SK-N-SH treated with all-trans-retinoic acid at 6 μM for 48 hours (cell line): ENCODE results near the gene KIF1A.

Source experiments
- ATAC-seq: fragments of 200-7000 bp; cut with Tn5 transposase; 3 replicates; pipeline ENCODE4 v1.9.1; 2020; ENCODE audit warnings: mild to moderate bottlenecking, moderate library complexity
- CREB5 ChIP-seq: fragments of 250-450 bp; sonication (Bioruptor Pico); IDR thresholded peaks from 2 replicates; pipeline ENCODE4 v1.5.1; 2020; ENCODE audit warnings: low read depth, mild to moderate bottlenecking, moderate library complexity
- CSDC2 ChIP-seq: fragments of 250-450 bp; sonication (Bioruptor Pico); IDR thresholded peaks from 2 replicates; pipeline ENCODE4 v1.5.0; 2020; ENCODE audit warnings: mild to moderate bottlenecking, moderate library complexity
- CSRNP3 ChIP-seq: fragments of 250-450 bp; sonication (Bioruptor Pico); IDR thresholded peaks from 2 replicates; pipeline ENCODE4 v1.5.1; 2021; ENCODE audit warnings: mild to moderate bottlenecking, moderate library complexity
- ESRRG ChIP-seq: fragments of 250-450 bp; sonication (Bioruptor Pico); IDR thresholded peaks from 2 replicates; pipeline ENCODE4 v1.6.1; 2021; ENCODE audit warnings: mild to moderate bottlenecking
- GLIS3 ChIP-seq: fragments of 250-450 bp; sonication (Bioruptor Pico); IDR thresholded peaks from 2 replicates; pipeline ENCODE4 v1.5.0; 2020; ENCODE audit warnings: mild to moderate bottlenecking, moderate library complexity
- ISL1 ChIP-seq: fragments of 250-450 bp; sonication (Bioruptor Pico); IDR thresholded peaks from 2 replicates; pipeline ENCODE4 v2.1.2; 2022; ENCODE audit warnings: mild to moderate bottlenecking, moderate library complexity
- PATZ1 ChIP-seq: fragments of 250-450 bp; sonication (Bioruptor Pico); IDR thresholded peaks from 2 replicates; pipeline ENCODE4 v1.8.0; 2020; ENCODE audit warnings: mild to moderate bottlenecking, moderate library complexity, borderline replicate concordance
- POU6F1 ChIP-seq: fragments of 250-450 bp; sonication (Bioruptor Pico); IDR thresholded peaks from 2 replicates; pipeline ENCODE4 v1.8.0; 2021; ENCODE audit warnings: low read depth, mild to moderate bottlenecking, moderate library complexity, borderline replicate concordance
- PPARA ChIP-seq: fragments of 250-450 bp; sonication (Bioruptor Pico); IDR thresholded peaks from 2 replicates; pipeline ENCODE4 v1.5.0; 2020; ENCODE audit warnings: mild to moderate bottlenecking, borderline replicate concordance
- RARB ChIP-seq: fragments of 250-450 bp; sonication (Bioruptor Pico); IDR thresholded peaks from 2 replicates; pipeline ENCODE4 v1.8.0; 2021; ENCODE audit warnings: mild to moderate bottlenecking, moderate library complexity
- SNAI2 ChIP-seq: fragments of 250-450 bp; sonication (Bioruptor Pico); IDR thresholded peaks from 2 replicates; pipeline ENCODE4 v1.5.0; 2020; ENCODE audit warnings: mild to moderate bottlenecking, moderate library complexity
- TSHZ2 ChIP-seq: fragments of 250-450 bp; sonication (Bioruptor Pico); IDR thresholded peaks from 2 replicates; pipeline ENCODE4 v1.5.0; 2020; ENCODE audit warnings: mild to moderate bottlenecking, moderate library complexity
- ZC3H10 ChIP-seq: fragments of 250-450 bp; sonication (Bioruptor Pico); IDR thresholded peaks from 2 replicates; pipeline ENCODE4 v1.5.1; 2021; ENCODE audit warnings: mild to moderate bottlenecking, moderate library complexity
- ZFP30 ChIP-seq: fragments of 450-650 bp; formaldehyde crosslinking; IDR thresholded peaks from 2 replicates; pipeline ENCODE4 v1.5.0; 2022; ENCODE audit warnings: mild to moderate bottlenecking, moderate library complexity
- ZNF565 ChIP-seq: fragments of 450-650 bp; formaldehyde crosslinking; conservative IDR thresholded peaks from 2 replicates; pipeline ENCODE4 v1.5.0; 2020; ENCODE audit warnings: low read depth, mild to moderate bottlenecking, moderate library complexity

The KIF1A gene

GRCh38 chr2:240815761-240816583 is 4.0 kb downstream of the KIF1A start:
- no peak for ATAC-seq
- no peak for TF ChIP-seq POU6F1
- no peak for TF ChIP-seq ISL1 (CRISPR knock-in tag)
- no peak for TF ChIP-seq CSDC2
- TF ChIP-seq PPARA (CRISPR knock-in tag) = no peak
- TF ChIP-seq PATZ1 (CRISPR knock-in tag) = no peak
- no peak for TF ChIP-seq GLIS3
- no peak for TF ChIP-seq SNAI2 (CRISPR knock-in tag)
- TF ChIP-seq ZFP30 (CRISPR knock-in tag) = no peak

GRCh38 chr2:240814946-240815760 is 4.9 kb downstream of the KIF1A start:
- ATAC-seq = no peak
- TF ChIP-seq CSDC2 (no peak), RARB (no peak)

GRCh38 chr2:240814280-240814679 is 5.7 kb downstream of the KIF1A start:
- no peak for TF ChIP-seq RARB
- TF ChIP-seq ESRRG = no peak
- no peak for TF ChIP-seq PPARA (CRISPR knock-in tag)
- TF ChIP-seq CREB5 (CRISPR knock-in tag) = no peak
- no peak for TF ChIP-seq CSRNP3 (CRISPR knock-in tag)
- no peak for TF ChIP-seq TSHZ2
- TF ChIP-seq ZNF565 = no peak
- TF ChIP-seq GLIS3 = no peak
- no peak for TF ChIP-seq ISL1 (CRISPR knock-in tag)
- TF ChIP-seq PATZ1 (CRISPR knock-in tag) = no peak
- no peak for TF ChIP-seq ZC3H10 (CRISPR knock-in tag)
- ATAC-seq = no peak
